Sigmoid colon (tissue), 7 donors: Measurements from ENCODE around the gene SIRT2. TPM values are rescaled to one million over a fixed set of nuclear protein-coding genes. Genes with fewer than 3 reads are reported as not detected.

ENCODE experiments used
- DNase-seq: peaks from one replicate; pipeline ENCODE4 v3.0.0-alpha.2; 2019
- H3K27ac ChIP-seq, 4 donors: fragments of 200-600 bp; sonication (generic); one replicate each; pipeline ENCODE4 v1.5.1; 2016 to 2019; ENCODE audit warnings: mild to moderate bottlenecking in 1 of 4
- H3K27me3 ChIP-seq, 3 donors: fragments of 200-600 bp; sonication (generic); one replicate each; pipeline ENCODE4 v1.5.1; 2019; ENCODE audit warnings: mild to moderate bottlenecking in 1 of 3
- H3K36me3 ChIP-seq, 4 donors: fragments of 200-600 bp; sonication (generic); one replicate each; pipeline ENCODE4 v1.5.1; 2016 to 2019
- H3K4me1 ChIP-seq, 4 donors: fragments of 200-600 bp; sonication (generic); one replicate each; pipeline ENCODE4 v1.5.1; 2017 to 2019
- H3K4me3 ChIP-seq, 4 donors: fragments of 200-600 bp; sonication (generic); one replicate each; pipeline ENCODE4 v1.5.1; 2017 to 2019; ENCODE audit warnings: mild to moderate bottlenecking in 2 of 4, moderate library complexity in 1 of 4
- H3K9me3 ChIP-seq, 4 donors: fragments of 200-600 bp in 3 of 4; sonication (generic) in 3 of 4; one replicate each; pipeline versions ENCODE4 v1.5.1 to v1.6.1; 2013 to 2019
- CTCF ChIP-seq, 4 experiments: fragments of 450-650 bp in 3 of 4; fragments of 200-600 bp in 1 of 4; IDR thresholded peaks; one replicate each; pipeline ENCODE4 v1.5.1; 2016 to 2019; ENCODE audit warnings: antibody characterized with exemption in 4 of 4, mild to moderate bottlenecking in 3 of 4, moderate library complexity in 2 of 4
- EP300 ChIP-seq, 4 donors: sonication (generic); formaldehyde crosslinking; IDR thresholded peaks; one replicate each; pipeline ENCODE4 v1.6.1; 2017; ENCODE audit warnings: antibody characterized with exemption in 4 of 4
- POLR2A ChIP-seq, 2 donors: fragments of 450-650 bp; IDR thresholded peaks; one replicate each; pipeline ENCODE4 v1.6.1; 2016; ENCODE audit warnings: antibody characterized with exemption in 2 of 2, mild to moderate bottlenecking in 2 of 2, moderate library complexity in 2 of 2
- POLR2AphosphoS5 ChIP-seq, 4 donors: sonication (generic); formaldehyde crosslinking; IDR thresholded peaks; one replicate each; pipeline ENCODE4 v1.6.1; 2017; ENCODE audit warnings: antibody characterized with exemption in 4 of 4
- WGBS, 2 donors: extraction: QIAGEN DNeasy Blood & Tissue Kit; methylation state at CpG; one replicate each; pipeline ENCODE4 v1.1.7; 2013; 5-methylcytosine and 5-hydroxymethylcytosine counted together
- intact Hi-C: fragments of 100-400 bp; cut with DNase I; formaldehyde crosslinking; loops from one replicate; pipeline ENCODE4 v1.15.1; 2023
- polyA plus RNA-seq, 3 donors: library from polyadenylated mRNA; stranded (reverse); fragments of 200-250 nt; gene quantifications; one replicate each; pipeline ENCODE4 v1.2.3, GENCODE V29; 2013
- total RNA-seq, 4 donors: library from RNA; depleted of rRNA; stranded (reverse); fragments of >200 nt; gene quantifications; one replicate each; pipeline ENCODE4 v1.1.0, GENCODE V29; 2016
- donor health status: healthy with polysubstance abuse.
- donor health status: Bipolar disorder and iron deficiency.
- donor health status: healthy.

SIRT2 gene
- total and polyA plus RNA-seq, 7 donors = 36.2 to 92.7 (median 65.5) TPM

DNA sequence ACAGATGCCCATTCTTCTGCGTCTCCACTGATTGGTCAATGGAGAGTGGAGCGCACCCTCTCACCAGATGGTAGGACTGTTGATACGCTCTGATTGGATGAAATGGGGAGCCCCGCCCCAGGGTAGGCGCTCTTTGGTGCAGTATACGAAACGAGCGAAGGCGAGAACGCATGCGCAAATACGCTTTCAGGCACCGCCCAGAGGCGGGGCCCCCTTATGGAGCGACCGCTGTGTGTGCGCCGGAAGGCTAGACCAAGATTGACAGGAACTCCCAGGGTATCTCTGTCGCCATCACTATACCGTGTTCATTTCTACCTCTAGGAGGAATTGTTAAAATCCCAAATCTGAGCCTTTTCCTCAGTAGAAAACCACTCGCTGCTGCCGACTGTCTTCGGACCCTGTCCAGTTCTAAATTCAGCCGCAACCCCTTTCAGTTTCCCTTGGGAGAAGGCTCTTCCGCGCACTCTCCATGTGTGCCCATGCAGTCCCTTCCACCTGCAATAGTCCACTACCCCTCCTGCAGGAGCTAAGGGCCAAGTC, 48.9 kb downstream of the SIRT2 start:
- H3K36me3 ChIP-seq = peaks cover 15 to 23% (median 20%) of the 10 kb centered on the region in 4 donors
- TF ChIP-seq CTCF (IDR thresholded peaks at IDR 0.05) (peak in 3 of 4 experiments; percentile 43 to 68 (median 44)), POLR2A (IDR thresholded peaks at IDR 0.05) (peak; percentile 89 to 94), EP300 (IDR thresholded peaks at IDR 0.05) (no peak), POLR2AphosphoS5 (IDR thresholded peaks at IDR 0.05) (peak; percentile 95 to 98 (median 96))
- H3K4me1 ChIP-seq = peaks cover 0 to 54% (median 47%) of the 10 kb centered on the region in 4 donors
- peak overlapping the region; percentile 97 to 100 (median 99) for H3K27ac ChIP-seq
- no peak for DNase-seq
- no peaks in the 10 kb centered on the region for H3K27me3 ChIP-seq
- H3K9me3 ChIP-seq = no peaks in the 10 kb centered on the region
- intact Hi-C loops = loop anchor here (5.0 kb wide), 1 partner anchor 203 kb away; the partner anchor contains the start of gene ACTN4
- H3K4me3 ChIP-seq = peak overlapping the region; percentile 36 to 96 (median 91)
- WGBS, 2 donors = 0% methylated on average over 26 of the region's 26 CpGs

GRCh38 chr19:38849860-38850435, 49.5 kb downstream of the SIRT2 start, which contains the start of gene HNRNPL:
TSS of gene HNRNPL (minus strand) at chr19:38849986. CDS start at chr19:38849966, 20 bp downstream.
- TF ChIP-seq CTCF (IDR thresholded peaks at IDR 0.05) (no peak), POLR2A (IDR thresholded peaks at IDR 0.05) (peak; percentile 88 to 89), POLR2AphosphoS5 (IDR thresholded peaks at IDR 0.05) (peak; percentile 91 to 99 (median 98)), EP300 (IDR thresholded peaks at IDR 0.05) (peak in 1 of 4 donors; percentile 10)
- Histone ChIP-seq H3K9me3 (no peaks in the 10 kb centered on the region), H3K27me3 (no peaks in the 10 kb centered on the region), H3K4me3 (peak within 1 kb of the TSS; percentile 73 to 100 (median 98)), H3K27ac (peak within 1 kb of the TSS; percentile 100), H3K4me1 (peaks cover 0 to 59% (median 49%) of the 10 kb centered on the region in 4 donors), H3K36me3 (peaks cover 20 to 28% (median 25%) of the 10 kb centered on the region in 4 donors)
- 0 to 1% methylated on average over 50 of the region's 50 CpGs for WGBS, 2 donors
- intact Hi-C loops = loop anchor here (1.0 to 5.0 kb wide), 2 partner anchors 18 to 203 kb away; partner anchors contain the start of gene ACTN4
- peak; percentile 100 for DNase-seq

DNA sequence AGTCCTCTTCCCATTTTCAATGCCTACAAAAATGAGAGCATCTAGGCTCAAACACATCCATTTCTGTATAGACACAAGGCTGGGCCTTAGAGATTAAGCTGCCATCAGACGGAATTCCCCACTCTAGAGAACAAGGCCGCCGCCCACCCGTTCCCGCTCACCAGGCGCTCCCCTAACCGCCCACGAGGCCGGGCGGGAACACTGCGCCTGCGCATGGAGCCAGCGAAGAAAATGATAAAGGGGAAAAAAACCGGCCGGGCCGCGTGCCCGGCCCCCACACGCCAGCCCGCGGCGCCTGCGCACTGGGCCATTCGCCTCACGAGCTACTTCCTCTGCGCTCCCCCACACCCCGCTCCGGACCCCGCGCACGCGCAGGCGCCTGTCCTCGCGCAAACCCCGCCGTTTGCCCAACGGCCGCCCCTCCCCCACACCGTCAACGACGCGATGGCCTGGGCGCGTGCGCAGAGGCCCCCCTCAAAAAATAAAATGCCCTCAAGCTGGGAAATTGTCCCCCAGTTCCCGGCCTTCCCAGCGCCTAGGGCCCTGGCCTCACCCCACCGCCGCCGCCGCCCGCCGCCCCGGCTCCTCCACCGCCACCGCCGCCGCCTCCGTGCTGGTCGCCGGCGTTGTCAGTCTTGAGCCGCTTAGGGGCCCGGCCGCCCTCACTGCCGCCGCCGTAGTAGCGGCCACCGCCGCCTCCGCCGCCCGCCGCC, 50.1 kb downstream of the SIRT2 start:
- H3K27ac ChIP-seq = peak overlapping the region; percentile 100
- H3K9me3 ChIP-seq = no peaks in the 10 kb centered on the region
- intact Hi-C loops = loop anchor here (1.0 kb wide), 1 partner anchor 17 kb away; no protein-coding TSS in a partner anchor
- H3K4me1 ChIP-seq = peaks cover 0 to 63% (median 51%) of the 10 kb centered on the region in 4 donors
- peak; percentile 99 for DNase-seq
- no peaks in the 10 kb centered on the region for H3K27me3 ChIP-seq
- H3K36me3 ChIP-seq = peaks cover 26 to 35% (median 32%) of the 10 kb centered on the region in 4 donors
- peak overlapping the region; percentile 73 to 100 (median 98) for H3K4me3 ChIP-seq
- peak in 1 of 4 donors; percentile 85 for TF ChIP-seq EP300 (IDR thresholded peaks at IDR 0.05)
- no peak for TF ChIP-seq POLR2A (IDR thresholded peaks at IDR 0.05)
- peak in 2 of 4 donors; percentile 27 to 73 for TF ChIP-seq POLR2AphosphoS5 (IDR thresholded peaks at IDR 0.05)
- WGBS, 2 donors = 0 to 1% methylated on average over 76 of the region's 76 CpGs

DNA sequence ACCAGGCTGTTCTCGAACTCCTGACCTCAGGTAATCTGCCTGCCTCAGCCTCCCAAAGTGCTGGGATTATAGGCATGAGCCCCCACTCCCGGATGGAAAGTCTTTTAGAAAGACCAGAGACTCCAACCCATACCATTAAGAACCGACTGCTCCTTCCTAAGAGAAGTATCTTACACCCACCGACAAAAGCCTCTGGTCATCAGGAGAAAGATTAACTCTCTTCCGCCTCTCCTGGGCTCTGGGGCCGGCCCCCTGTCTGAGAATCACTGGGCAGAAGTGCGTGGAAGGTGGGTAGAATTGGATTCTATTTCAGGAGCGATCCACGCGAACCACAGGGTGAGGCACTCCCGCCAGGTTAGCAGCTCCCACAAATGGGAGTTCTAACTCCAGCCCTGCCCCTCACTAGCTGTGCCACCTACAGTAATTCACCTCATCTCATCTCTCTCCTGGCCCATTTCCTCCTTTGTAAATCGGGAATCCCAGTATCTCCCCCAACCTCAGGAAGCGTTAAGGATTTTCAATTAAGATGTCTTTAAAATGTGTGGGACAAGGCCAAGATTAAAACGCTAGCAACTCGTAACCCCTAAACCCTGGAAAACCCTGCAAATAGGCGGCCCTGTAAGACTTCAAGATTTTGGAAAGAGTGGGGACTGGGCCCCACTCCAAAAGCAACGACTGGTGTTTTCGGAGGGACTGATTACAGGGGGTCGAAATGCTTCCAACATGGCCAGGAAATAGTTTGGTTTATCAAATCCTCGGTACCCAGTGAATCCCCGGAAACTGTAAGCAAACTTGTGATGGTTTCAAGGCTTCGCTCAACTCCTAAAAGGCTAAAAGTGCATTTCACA, 50.9 kb downstream of the SIRT2 start:
- H3K4me1 ChIP-seq = peaks cover 0 to 68% (median 53%) of the 10 kb centered on the region in 4 donors
- WGBS, 2 donors = 8 to 27% methylated on average over 22 of the region's 22 CpGs
- intact Hi-C loops = loop anchor here (1.0 kb wide), 1 partner anchor 16 kb away; no protein-coding TSS in a partner anchor

More for the DNA sequence above, 50.9 kb downstream of the SIRT2 start:
- Histone ChIP-seq H3K27ac (peak overlapping the region; percentile 100), H3K9me3 (no peaks in the 10 kb centered on the region), H3K4me3 (peak overlapping the region; percentile 73 to 100 (median 98)), H3K27me3 (no peaks in the 10 kb centered on the region), H3K36me3 (peaks cover 34 to 42% (median 39%) of the 10 kb centered on the region in 4 donors)
- TF ChIP-seq EP300 (IDR thresholded peaks at IDR 0.05) (no peak), POLR2A (IDR thresholded peaks at IDR 0.05) (no peak), CTCF (IDR thresholded peaks at IDR 0.05) (no peak), POLR2AphosphoS5 (IDR thresholded peaks at IDR 0.05) (no peak)
- no peak for DNase-seq
